Activated naive CD4-positive, alpha-beta T cell treated with Interleukin-2 at 50 U/mL for 16 hours (primary cell): ENCODE data around the gene ULK2.
"Not testable (repeated sequence)": the region's sequence is repeated elsewhere in the genome, so short reads cannot be mapped to it uniquely, and the experiment has no call there.

Experiments
- DNase-seq: peaks from one replicate; pipeline ENCODE4 v3.0.0-alpha.2; 2020

ULK2 gene

GRCh38 chr17:19867329-19868078, at the start of gene ULK2:
TSS of gene ULK2 (minus strand) at chr17:19867936. CDS start at chr17:19867417, 519 bp downstream.
- DNase-seq, result peak; percentile 52

DNA sequence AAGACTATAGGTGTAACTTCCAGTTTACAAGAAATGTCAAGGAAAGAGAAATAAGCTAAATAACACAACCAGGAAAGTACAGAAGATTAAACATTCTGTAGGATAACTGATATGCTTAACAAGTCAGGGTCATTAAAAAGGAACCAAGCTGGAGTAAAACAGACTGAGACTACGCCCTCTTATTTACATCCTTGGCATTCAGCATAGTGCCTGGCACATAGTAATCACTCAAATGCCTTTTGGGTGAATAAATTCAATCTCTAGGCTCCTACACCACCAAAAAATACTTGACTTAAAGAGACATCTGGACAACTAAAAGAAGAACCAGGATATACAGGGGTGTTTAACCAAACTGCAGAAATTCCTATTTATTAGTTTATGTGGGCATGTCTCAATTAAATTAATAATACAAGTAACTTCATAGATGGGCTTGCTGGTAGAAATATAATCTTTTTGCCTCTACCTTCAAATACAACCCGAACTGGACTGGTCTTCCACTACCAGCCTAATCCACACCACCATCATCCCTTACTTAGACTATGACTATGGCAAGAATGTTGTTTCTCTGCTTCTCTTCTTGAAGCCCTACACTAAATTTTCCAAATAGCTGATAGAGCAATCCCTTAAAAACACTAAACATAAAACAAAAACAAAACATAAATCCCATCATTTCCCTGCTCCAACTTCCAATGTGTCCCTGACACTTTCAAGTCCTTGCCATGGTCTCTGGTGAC, 47.7 kb upstream of the ULK2 start:
- no peak for DNase-seq

GRCh38 chr17:19911033-19911432, 43.3 kb upstream of the ULK2 start:
- DNase-seq, result no peak

GRCh38 chr17:19909139-19909538, 41.4 kb upstream of the ULK2 start:
- DNase-seq, result no peak

DNA sequence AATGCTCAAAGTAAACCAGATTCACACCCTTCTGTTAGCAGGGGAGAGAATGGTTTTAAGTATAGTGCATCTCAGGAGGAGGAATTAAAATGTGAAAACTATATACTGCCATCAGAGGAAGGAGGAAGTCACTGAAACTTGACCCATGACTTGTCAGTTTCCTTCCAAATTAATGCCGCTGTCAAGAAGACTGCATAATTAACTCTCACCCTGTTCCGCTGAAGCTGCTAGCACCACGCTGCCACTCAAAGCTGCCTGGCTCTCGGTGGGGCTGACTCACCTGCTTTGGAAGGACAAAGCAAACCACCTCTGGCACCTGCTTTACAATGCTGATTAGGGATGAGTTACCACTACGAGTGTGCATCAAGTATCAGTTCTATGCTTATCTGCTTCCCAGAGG, 37.8 kb upstream of the ULK2 start:
- no peak for DNase-seq

- no peak for DNase-seq
Measured at GRCh38 chr17:19904924-19905323, 37.2 kb upstream of the ULK2 start.

GRCh38 chr17:19904412-19904811, 36.7 kb upstream of the ULK2 start:
- DNase-seq, result no peak

- no peak for DNase-seq
Measured at GRCh38 chr17:19900809-19901208, 33.1 kb upstream of the ULK2 start.

GRCh38 chr17:19897903-19898302, 30.2 kb upstream of the ULK2 start:
- DNase-seq, result no peak

DNA sequence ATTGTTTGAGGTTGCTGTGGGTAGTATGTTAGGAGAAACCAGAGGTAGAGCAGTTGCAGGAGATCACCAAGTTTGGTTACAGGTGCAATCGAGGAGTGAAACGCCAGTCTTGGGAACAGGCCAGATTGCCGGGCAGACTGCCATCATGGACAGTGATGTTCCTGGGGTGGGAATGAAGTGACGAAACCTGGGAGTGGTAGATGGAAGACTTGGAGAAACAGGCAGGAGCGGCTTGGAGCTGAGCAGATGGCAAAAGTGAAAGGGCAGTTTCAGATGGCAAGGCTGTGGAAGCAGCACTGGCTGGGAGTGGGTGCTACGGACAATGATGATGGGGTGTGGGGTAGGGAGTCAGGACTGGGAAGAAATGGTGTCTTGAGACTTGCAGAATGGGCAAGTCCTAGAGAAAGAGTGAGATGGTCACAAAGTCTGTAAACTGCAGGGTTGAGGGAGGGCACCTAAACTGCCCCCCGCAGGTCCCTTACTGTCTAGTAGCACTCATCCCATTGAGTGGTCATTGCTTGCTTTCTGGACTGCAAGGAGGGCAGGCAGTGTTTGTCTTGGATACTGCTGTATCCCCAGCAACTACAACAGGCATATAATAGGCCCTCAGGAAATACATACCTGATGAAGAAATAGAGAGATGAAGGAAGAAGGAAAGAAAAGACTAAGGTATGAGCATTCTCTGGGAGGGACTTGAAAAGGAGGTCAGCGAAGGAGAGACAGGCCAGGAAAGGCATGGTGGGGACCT, 29.5 kb upstream of the ULK2 start:
- DNase-seq, result no peak

DNA sequence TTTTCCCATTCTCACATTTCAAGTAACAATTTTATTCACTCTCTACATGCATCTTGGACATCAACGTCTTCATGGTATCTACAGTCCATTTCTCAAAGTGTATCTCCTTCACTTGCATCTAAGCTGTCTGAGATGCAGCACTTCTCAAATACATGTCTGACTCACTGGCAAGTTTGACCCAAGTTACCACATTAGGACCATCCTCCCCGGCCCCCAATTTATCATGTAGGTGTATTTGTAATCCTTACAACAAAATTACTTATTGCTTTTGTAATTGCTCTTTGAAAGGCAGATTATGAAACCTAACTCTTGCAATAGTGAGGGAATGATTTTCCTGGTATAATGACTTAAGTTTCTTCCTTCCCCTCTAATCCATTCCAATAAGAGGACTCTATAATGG, 28.9 kb upstream of the ULK2 start:
- DNase-seq, result no peak

GRCh38 chr17:19890554-19890953, 22.8 kb upstream of the ULK2 start:
- not testable (repeated sequence) for DNase-seq

- DNase-seq, result not testable (repeated sequence)
Measured at GRCh38 chr17:19890001-19890400, 22.3 kb upstream of the ULK2 start.

GRCh38 chr17:19886116-19886515, 18.4 kb upstream of the ULK2 start:
- no peak for DNase-seq

- DNase-seq, result no peak
Measured at GRCh38 chr17:19883537-19884215, 15.9 kb upstream of the ULK2 start.

DNA sequence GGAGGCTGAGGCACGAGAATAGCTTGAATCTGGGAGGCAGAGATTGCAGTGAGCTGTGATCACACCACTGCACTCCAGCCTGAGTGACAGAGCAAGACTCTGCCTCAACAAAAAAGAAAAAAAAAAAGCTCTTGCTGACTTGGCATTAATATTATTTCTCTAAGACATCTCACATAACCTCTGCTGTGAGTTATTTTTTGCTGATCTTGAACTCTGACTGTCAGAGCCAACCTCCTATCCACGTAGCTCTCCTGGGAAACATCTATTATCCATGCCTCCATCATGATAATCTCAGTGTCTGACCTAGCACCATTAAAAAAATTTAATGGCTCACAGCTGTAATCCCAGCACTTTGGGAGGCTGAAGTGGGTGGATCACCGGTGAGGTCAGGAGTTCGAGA, 12.7 kb upstream of the ULK2 start:
- no peak for DNase-seq

DNA sequence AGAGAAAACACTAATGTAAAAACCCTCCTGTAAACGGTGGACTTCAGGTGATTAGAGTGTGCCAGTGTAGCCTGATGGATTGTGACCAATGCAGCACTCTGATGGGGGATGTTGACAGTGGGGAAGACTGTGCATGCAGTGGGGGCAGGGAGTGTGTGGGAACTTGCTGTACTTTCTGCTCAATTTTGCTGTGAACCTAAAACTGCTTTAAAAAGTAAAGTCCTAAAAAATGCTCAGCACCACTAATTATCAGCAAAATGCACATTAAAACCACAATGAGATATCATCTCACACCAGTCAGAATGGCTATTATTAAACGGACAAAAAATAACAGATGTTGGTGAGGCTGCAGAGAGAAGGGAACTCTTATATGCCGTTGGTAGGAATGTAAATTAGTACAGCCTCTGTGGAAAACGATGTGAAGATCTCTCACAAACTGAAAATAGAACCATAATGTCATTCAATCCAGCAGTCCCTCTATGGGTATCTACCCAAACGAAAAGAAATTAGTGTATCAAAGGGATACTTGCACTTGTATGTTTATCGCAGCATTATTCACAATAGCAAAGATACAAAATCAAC, 9.7 kb upstream of the ULK2 start:
- no peak for DNase-seq

DNA sequence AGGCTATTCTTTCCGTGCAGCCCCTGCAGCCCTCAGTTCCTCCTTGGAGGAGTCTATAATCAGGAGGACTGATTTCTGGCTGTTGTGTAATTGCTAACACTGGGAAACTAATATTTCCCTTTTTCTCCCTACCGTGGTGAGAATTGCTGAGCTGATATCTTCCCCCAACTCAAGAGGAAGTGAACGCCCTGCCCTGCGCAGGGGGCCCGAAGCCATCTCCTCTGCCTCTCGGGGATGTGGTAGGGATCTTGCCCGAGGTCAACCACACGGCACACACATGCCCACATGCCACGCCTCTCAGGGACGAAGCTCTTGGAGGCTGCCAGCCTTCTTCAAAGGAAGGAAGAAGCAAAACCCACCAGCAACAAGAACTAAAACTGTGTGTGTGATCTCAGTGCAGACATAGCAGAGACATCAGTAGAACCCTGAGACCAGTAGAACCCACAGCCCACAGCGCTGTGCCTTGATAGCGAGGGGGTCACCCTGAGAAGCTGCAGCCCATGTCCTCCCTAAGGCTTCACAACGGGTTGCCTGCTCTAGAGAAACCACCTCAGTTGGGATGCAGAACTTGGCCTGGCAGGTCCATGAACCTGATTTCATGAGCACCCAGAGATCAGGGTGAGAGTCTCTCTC, 8.9 kb upstream of the ULK2 start:
- DNase-seq, result peak; percentile 26

DNA sequence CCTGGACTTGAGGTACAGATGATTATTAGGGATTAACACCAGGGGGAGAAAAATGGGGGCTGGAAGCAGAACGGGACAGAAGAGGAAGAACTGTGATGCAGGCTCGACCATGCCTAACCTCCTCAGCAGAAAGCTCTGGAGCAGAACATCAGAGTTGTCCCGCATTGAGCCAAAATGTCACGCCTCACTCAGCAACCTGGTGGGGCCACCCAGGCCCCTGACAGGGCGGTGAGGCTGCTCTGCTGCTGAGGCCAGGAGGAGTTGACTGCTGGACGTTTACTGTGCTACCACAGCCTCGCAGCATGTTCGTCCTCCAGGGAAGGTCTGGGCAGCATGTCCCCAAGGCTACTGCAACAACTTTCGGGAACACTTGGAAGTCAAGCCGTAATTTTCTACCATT, 6.5 kb upstream of the ULK2 start:
- DNase-seq, result no peak

DNA sequence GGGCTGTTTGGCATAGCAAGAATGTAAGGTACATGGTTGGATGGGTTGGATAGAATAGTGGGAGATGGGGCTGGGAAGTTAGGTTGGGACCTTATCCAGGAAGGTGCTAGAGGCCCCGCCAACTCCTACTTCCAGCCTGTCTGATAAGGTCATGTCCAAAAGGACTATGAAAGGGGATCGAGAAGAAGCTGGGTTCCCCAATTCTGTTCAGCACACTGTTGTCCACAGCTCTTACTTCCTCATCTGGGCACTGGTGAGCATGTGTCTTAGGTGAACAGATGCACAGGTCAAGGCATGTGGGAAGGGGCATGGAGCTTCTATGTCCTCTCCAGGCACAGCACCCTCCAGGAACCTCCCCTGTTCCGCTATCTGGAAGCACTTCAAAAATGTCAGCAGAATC, 5.6 kb upstream of the ULK2 start:
- no peak for DNase-seq

GRCh38 chr17:19868079-19868395, 301 bp upstream of the ULK2 start:
- no peak for DNase-seq

DNA sequence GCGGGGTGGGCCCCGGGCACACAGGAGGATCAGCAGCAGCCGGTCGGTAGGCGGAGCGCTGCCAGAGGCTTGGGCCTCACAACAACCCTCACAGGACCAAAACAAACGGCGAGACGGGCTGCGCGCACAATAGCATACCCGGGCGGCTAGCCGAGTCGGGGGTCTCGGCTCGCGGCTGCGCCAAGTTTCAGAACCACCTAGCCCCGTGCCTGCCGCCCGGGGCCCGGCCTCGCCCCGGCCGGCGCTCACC, 732 bp downstream of the ULK2 start:
- peak; percentile 52 for DNase-seq

DNA sequence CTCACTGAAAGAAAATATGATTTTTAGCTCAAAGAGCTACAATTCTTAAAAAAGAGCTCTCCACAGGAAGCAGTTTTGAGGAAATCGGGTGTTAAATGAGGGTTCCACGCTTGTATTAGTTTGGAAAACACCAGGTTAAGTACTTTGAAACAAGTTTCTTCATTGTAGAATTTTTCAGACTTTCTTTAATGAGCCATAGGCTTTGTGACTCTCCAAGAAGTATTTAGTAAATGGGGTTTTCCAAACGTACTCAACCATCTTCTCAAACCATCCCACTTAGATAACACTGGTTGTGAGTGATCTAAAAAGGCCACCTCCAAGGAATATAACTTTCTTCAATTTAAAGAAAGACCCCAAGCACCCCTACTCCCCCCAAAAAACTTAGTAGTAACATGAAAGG, 2.7 kb downstream of the ULK2 start:
- DNase-seq, result no peak
